ENCODE results near the gene CTSW. TPM values are rescaled to one million over a fixed set of nuclear protein-coding genes. Genes with fewer than 3 reads are reported as not detected.

The CTSW gene
- total RNA-seq, 3 donors from 2014 or later (not counting 1 experiment from before 2014, with no cell fraction given) = 765 to 1,016 (median 976) TPM

- Mint-ChIP-seq H3K9me3 (no peaks in the 10 kb centered on the region), H3K27me3 (ENCODE audit: low read depth in 2 of 2) (peaks cover 5 to 6% of the 10 kb centered on the region in 2 donors), H3K4me1 (peaks cover 12 to 23% of the 10 kb centered on the region in 2 donors), H3K36me3 (no peaks in the 10 kb centered on the region), H3K27ac (peak overlapping the region; percentile 90 to 98), H3K4me3 (no peak overlapping the region)
- Histone ChIP-seq H3K27me3 (ENCODE audit: control insufficient read depth, insufficient read depth, low read length) (peaks cover 5% of the 10 kb centered on the region), H3K4me3 (ENCODE audit: low read length) (no peak overlapping the region), H3K9me3 (ENCODE audit: control insufficient read depth, insufficient read depth, low read length) (no peaks in the 10 kb centered on the region), H3K36me3 (ENCODE audit: control insufficient read depth, insufficient read depth, low read length) (no peaks in the 10 kb centered on the region), H3K27ac (ENCODE audit: low read length) (no peak overlapping the region), H3K4me1 (ENCODE audit: control insufficient read depth, insufficient read depth, low read length) (peaks cover 38% of the 10 kb centered on the region)
- intact Hi-C loops (cut with micrococcal nuclease) = loop anchor here (2.0 kb wide), 1 partner anchor 16 kb away; the partner anchor contains the start of genes C11orf68 and DRAP1
- no peak for DNase-seq
- no peak for ATAC-seq
- WGBS (ENCODE audit: insufficient coverage) = 29% methylated on average over 3 of the region's 5 CpGs
- TF ChIP-seq CTCF (IDR thresholded peaks at IDR 0.05) = no peak
Measured at GRCh38 chr11:65903068-65903481, 23.4 kb downstream of the CTSW start.

GRCh38 chr11:65903715-65904114 lies 24.1 kb downstream of the CTSW start:
- Histone ChIP-seq H3K27me3 (ENCODE audit: control insufficient read depth, insufficient read depth, low read length) (peaks cover 5% of the 10 kb centered on the region), H3K4me1 (ENCODE audit: control insufficient read depth, insufficient read depth, low read length) (peaks cover 36% of the 10 kb centered on the region), H3K36me3 (ENCODE audit: control insufficient read depth, insufficient read depth, low read length) (no peaks in the 10 kb centered on the region), H3K4me3 (ENCODE audit: low read length) (no peak overlapping the region), H3K27ac (ENCODE audit: low read length) (no peak overlapping the region), H3K9me3 (ENCODE audit: control insufficient read depth, insufficient read depth, low read length) (no peaks in the 10 kb centered on the region)
- no peaks in the 10 kb centered on the region for H3K9me3 Mint-ChIP-seq
- H3K36me3 Mint-ChIP-seq = no peaks in the 10 kb centered on the region
- intact Hi-C loops (cut with micrococcal nuclease) = loop anchor here (2.0 kb wide), 1 partner anchor 15 kb away; the partner anchor contains the start of genes C11orf68 and DRAP1
- DNase-seq (no peak), ATAC-seq (no peak)
- no peak overlapping the region for H3K4me3 Mint-ChIP-seq
- peak overlapping the region in 1 of 2 donors; percentile 98 for H3K27ac Mint-ChIP-seq
- peaks cover 12 to 21% of the 10 kb centered on the region in 2 donors for H3K4me1 Mint-ChIP-seq
- H3K27me3 Mint-ChIP-seq (ENCODE audit: low read depth in 2 of 2) = peaks cover 4 to 6% of the 10 kb centered on the region in 2 donors
- TF ChIP-seq CTCF (IDR thresholded peaks at IDR 0.05) = no peak
- WGBS (ENCODE audit: insufficient coverage) = 92% methylated on average over 8 of the region's 8 CpGs

GRCh38 chr11:65906602-65907001 lies 27.0 kb downstream of the CTSW start:
- intact Hi-C loops (cut with micrococcal nuclease) = no loop called here
- Mint-ChIP-seq H3K4me1 (peaks cover 10 to 11% of the 10 kb centered on the region in 2 donors), H3K9me3 (no peaks in the 10 kb centered on the region), H3K4me3 (no peak overlapping the region), H3K36me3 (no peaks in the 10 kb centered on the region), H3K27ac (no peak overlapping the region), H3K27me3 (ENCODE audit: low read depth in 2 of 2) (peaks cover 5 to 6% of the 10 kb centered on the region in 2 donors)
- H3K4me3 ChIP-seq (ENCODE audit: low read length) = no peak overlapping the region
- 85% methylated on average over 5 of the region's 5 CpGs for WGBS (ENCODE audit: insufficient coverage)
- no peaks in the 10 kb centered on the region for H3K36me3 ChIP-seq (ENCODE audit: control insufficient read depth, insufficient read depth, low read length)
- peaks cover 12% of the 10 kb centered on the region for H3K4me1 ChIP-seq (ENCODE audit: control insufficient read depth, insufficient read depth, low read length)
- ATAC-seq (no peak), DNase-seq (no peak)
- no peaks in the 10 kb centered on the region for H3K27me3 ChIP-seq (ENCODE audit: control insufficient read depth, insufficient read depth, low read length)
- no peak overlapping the region for H3K27ac ChIP-seq (ENCODE audit: low read length)
- H3K9me3 ChIP-seq (ENCODE audit: control insufficient read depth, insufficient read depth, low read length) = no peaks in the 10 kb centered on the region
- TF ChIP-seq CTCF (IDR thresholded peaks at IDR 0.05) = no peak

- no peak overlapping the region for H3K4me3 Mint-ChIP-seq
- no peak for TF ChIP-seq CTCF (IDR thresholded peaks at IDR 0.05)
- H3K27ac Mint-ChIP-seq = no peak overlapping the region
- DNase-seq (no peak), ATAC-seq (no peak)
- Histone ChIP-seq H3K9me3 (ENCODE audit: control insufficient read depth, insufficient read depth, low read length) (no peaks in the 10 kb centered on the region), H3K27ac (ENCODE audit: low read length) (no peak overlapping the region), H3K36me3 (ENCODE audit: control insufficient read depth, insufficient read depth, low read length) (no peaks in the 10 kb centered on the region), H3K27me3 (ENCODE audit: control insufficient read depth, insufficient read depth, low read length) (no peaks in the 10 kb centered on the region), H3K4me3 (ENCODE audit: low read length) (no peak overlapping the region), H3K4me1 (ENCODE audit: control insufficient read depth, insufficient read depth, low read length) (peaks cover 3% of the 10 kb centered on the region)
- intact Hi-C loops (cut with micrococcal nuclease) = no loop called here
- no peaks in the 10 kb centered on the region for H3K4me1 Mint-ChIP-seq
- no peaks in the 10 kb centered on the region for H3K9me3 Mint-ChIP-seq
- WGBS (ENCODE audit: insufficient coverage) = 89% methylated on average over 6 of the region's 6 CpGs
- H3K36me3 Mint-ChIP-seq = no peaks in the 10 kb centered on the region
- H3K27me3 Mint-ChIP-seq (ENCODE audit: low read depth in 2 of 2) = peaks cover 2 to 6% of the 10 kb centered on the region in 2 donors
Measured at GRCh38 chr11:65907878-65908277, 28.2 kb downstream of the CTSW start.
